HCT116 (cell line): ENCODE data around the gene DUSP16. TPM values are rescaled to one million over a fixed set of nuclear protein-coding genes. Genes with fewer than 3 reads are reported as not detected.
"Not testable (repeated sequence)": the region's sequence is repeated elsewhere in the genome, so short reads cannot be mapped to it uniquely, and the experiment has no call there.

Experiments used
- ATAC-seq: fragments of 200-7000 bp; cut with Tn5 transposase; 2 replicates; pipeline ENCODE4 v1.9.1; 2020; ENCODE audit warnings: mild to moderate bottlenecking, moderate library complexity
- BruUV-seq: library from RNA; stranded (reverse); fragments of 400-500 nt; replicated peaks from 2 replicates; lab custom pipeline; 2021; lab: Mats Ljungman, UMichigan
- CTCF ChIA-PET: fragments of 300-600 bp; sonication (Branson Sonifier 250); formaldehyde crosslinking; loops from one replicate; lab custom pipeline; 2021; ENCODE audit warnings: antibody characterized with exemption; lab: Charles Lee
- POLR2A ChIA-PET: fragments of 300-600, 350-600 bp; sonication (Branson Sonifier 250); formaldehyde crosslinking; loops from one replicate; lab custom pipeline; 2021; ENCODE audit warnings: antibody characterized with exemption; lab: Charles Lee
- RAD21 ChIA-PET, 2 experiments: fragments of 300-600 bp; sonication (Branson Sonifier 250); formaldehyde crosslinking; loops; one replicate each; lab custom pipeline; 2023; ENCODE audit warnings: low total read pairs in 2 of 2; ENCODE audit not compliant: uncharacterized antibody in 2 of 2, unreplicated experiment in 2 of 2, low non-redundant PET in 1 of 2; lab: Charles Lee
- DNase-seq: peaks from one replicate; pipeline ENCODE4 v3.0.0-alpha.2; 2010; ENCODE audit warnings: low read depth, low spot score
- H2AFZ ChIP-seq: fragments of 200-600 bp; shearing (Covaris generic), sonication (generic); 2 replicates; pipeline ENCODE4 v1.6.1; 2017; ENCODE audit warnings: low read depth, mixed run types, mixed read lengths, antibody characterized with exemption, low read length; ENCODE audit not compliant: poor library complexity, severe bottlenecking
- H3K27ac ChIP-seq: 2 replicates; pipeline ENCODE4 v1.5.1; 2012; ENCODE audit warnings: low read depth, low read length
- H3K27me3 ChIP-seq: fragments of 200-600 bp; sonication (generic); 2 replicates; pipeline ENCODE4 v1.6.1; 2016; ENCODE audit warnings: mixed run types, low read length, mixed read lengths; ENCODE audit not compliant: insufficient read depth
- H3K36me3 ChIP-seq, 2 experiments: fragments of 200-500 bp in 1 of 2; fragments of 200-600 bp in 1 of 2; sonication (Bioruptor generic) in 1 of 2; sonication (generic) in 1 of 2; 2 replicates each; pipeline versions ENCODE4 v1.5.1 to v1.6.1; 2014 to 2016; ENCODE audit warnings: low read length in 2 of 2, inconsistent platforms in 1 of 2, mixed read lengths in 1 of 2, mixed run types in 1 of 2; ENCODE audit not compliant: insufficient read depth in 2 of 2, control insufficient read depth in 1 of 2
- H3K4me1 ChIP-seq, 2 experiments: fragments of 200-600 bp in 1 of 2; sonication (generic) in 1 of 2; 2 replicates each; pipeline versions ENCODE4 v1.5.1 to v1.6.1; 2012 to 2017; ENCODE audit warnings: low read length in 2 of 2, inconsistent platforms in 1 of 2, mild to moderate bottlenecking in 1 of 2, mixed read lengths in 1 of 2, mixed run types in 1 of 2, moderate library complexity in 1 of 2; ENCODE audit not compliant: insufficient read depth in 2 of 2, control insufficient read depth in 1 of 2
- H3K4me2 ChIP-seq: fragments of 200-600 bp; sonication (generic); 2 replicates; pipeline ENCODE4 v1.6.1; 2017; ENCODE audit warnings: mixed run types, low read length, mixed read lengths
- H3K4me3 ChIP-seq, 2 experiments: fragments of 200-600 bp in 1 of 2; sonication (generic) in 1 of 2; replicated peaks in 1 of 2; 2 replicates each; pipeline ENCODE4 v1.5.1; 2011 to 2016; ENCODE audit warnings: low read length in 2 of 2, control low read depth in 1 of 2, low read depth in 1 of 2, mild to moderate bottlenecking in 1 of 2, mixed read lengths in 1 of 2, mixed run types in 1 of 2
- H3K79me2 ChIP-seq: fragments of 200-600 bp; sonication (generic); 2 replicates; pipeline ENCODE4 v1.6.1; 2017; ENCODE audit warnings: mild to moderate bottlenecking, mixed run types, low read length, moderate library complexity, mixed read lengths; ENCODE audit not compliant: insufficient read depth
- H3K9ac ChIP-seq: fragments of 200-600 bp; sonication (generic); 2 replicates; pipeline ENCODE4 v1.6.1; 2016; ENCODE audit warnings: low read length, mixed read lengths
- H3K9me2 ChIP-seq: fragments of 200-600 bp; sonication (generic), shearing (Covaris generic); 2 replicates; pipeline ENCODE4 v1.6.1; 2017; ENCODE audit warnings: mixed run types, mild to moderate bottlenecking, moderate library complexity; ENCODE audit not compliant: insufficient read depth
- H3K9me3 ChIP-seq, 2 experiments: fragments of 200-500 bp in 1 of 2; fragments of 200-600 bp in 1 of 2; sonication (Bioruptor generic) in 1 of 2; sonication (generic) in 1 of 2; 2 replicates each; pipeline ENCODE4 v1.6.1; 2014 to 2017; ENCODE audit warnings: low read length in 2 of 2, mixed read lengths in 2 of 2, inconsistent platforms in 1 of 2, low read depth in 1 of 2, mild to moderate bottlenecking in 1 of 2, mixed run types in 1 of 2, moderate library complexity in 1 of 2; ENCODE audit not compliant: control insufficient read depth in 1 of 2, insufficient read depth in 1 of 2
- H4K20me1 ChIP-seq: fragments of 200-600 bp; sonication (generic), shearing (Covaris generic); 2 replicates; pipeline ENCODE4 v1.6.1; 2017; ENCODE audit warnings: mixed run types, mild to moderate bottlenecking, moderate library complexity; ENCODE audit not compliant: insufficient read depth
- CBX3 ChIP-seq: IDR thresholded peaks from 2 replicates; pipeline ENCODE4 v1.6.1; 2012; ENCODE audit warnings: low read depth
- CEBPB ChIP-seq: IDR thresholded peaks from 2 replicates; pipeline ENCODE4 v1.6.1; 2012; ENCODE audit warnings: low read depth
- EGR1 ChIP-seq: IDR thresholded peaks from 2 replicates; pipeline ENCODE4 v1.6.1; 2012; ENCODE audit warnings: low read depth
- ELF1 ChIP-seq: IDR thresholded peaks from 2 replicates; pipeline ENCODE4 v1.6.1; 2012; ENCODE audit warnings: low read depth, borderline replicate concordance
- EZH2 ChIP-seq: fragments of 200-600 bp; sonication (generic); IDR thresholded peaks from 2 replicates; pipeline ENCODE4 v1.6.1; 2017; ENCODE audit warnings: antibody characterized with exemption, mixed run types
- EZH2phosphoT487 ChIP-seq: fragments of 200-600 bp; IDR thresholded peaks from 2 replicates; pipeline ENCODE4 v1.6.1; 2018; ENCODE audit warnings: antibody characterized with exemption, borderline replicate concordance
- FOSL1 ChIP-seq: IDR thresholded peaks from 2 replicates; pipeline ENCODE4 v1.6.1; 2012; ENCODE audit warnings: low read depth
- JUND ChIP-seq: IDR thresholded peaks from 2 replicates; pipeline ENCODE4 v1.6.1; 2012
- POLR2A ChIP-seq: IDR thresholded peaks from 2 replicates; pipeline ENCODE4 v1.7.0; 2011; ENCODE audit warnings: borderline replicate concordance; ENCODE audit not compliant: insufficient read depth, insufficient read length; ENCODE audit errors: extremely low read depth
- POLR2AphosphoS5 ChIP-seq: IDR thresholded peaks from 2 replicates; pipeline ENCODE4 v1.6.1; 2011; ENCODE audit warnings: mild to moderate bottlenecking, low read depth, low read length, moderate library complexity
- SIN3A ChIP-seq: IDR thresholded peaks from 2 replicates; pipeline ENCODE4 v1.6.1; 2012; ENCODE audit warnings: low read depth
- SP1 ChIP-seq: IDR thresholded peaks from 2 replicates; pipeline ENCODE4 v1.6.1; 2012; ENCODE audit warnings: low read depth
- SRF ChIP-seq: IDR thresholded peaks from 2 replicates; pipeline ENCODE4 v1.6.1; 2012; ENCODE audit warnings: low read depth
- TCF7L2 ChIP-seq: IDR thresholded peaks from 2 replicates; pipeline ENCODE4 v1.7.0; 2011; ENCODE audit warnings: borderline replicate concordance, inconsistent platforms; ENCODE audit not compliant: insufficient read depth, insufficient read length; ENCODE audit errors: extremely low read depth
- ZFX ChIP-seq: fragments of 450-650 bp; IDR thresholded peaks from 2 replicates; pipeline ENCODE4 v1.6.1; 2017
- ZNF274 ChIP-seq: fragments of 200-500 bp; sonication (Bioruptor generic); IDR thresholded peaks from 2 replicates; pipeline ENCODE4 v1.6.1; 2014; ENCODE audit warnings: mild to moderate bottlenecking, low read depth, low read length, inconsistent platforms
- intact Hi-C: fragments of 100-400 bp; cut with micrococcal nuclease; formaldehyde crosslinking; loops from 2 replicates; pipeline ENCODE4 v1.10.0; 2022
- total RNA-seq: library from RNA; stranded (reverse); gene quantifications from one replicate; pipeline ENCODE4 v1.2.1, GENCODE V29; 2021; ENCODE audit not compliant: unreplicated experiment
- TF ChIP-seq, protein P1 (sequence below): IDR thresholded peaks from 2 replicates; pipeline ENCODE4 v1.6.1; 2012
- TF ChIP-seq, protein P2 (sequence below), 3 experiments: fragments of 200-600 bp in 1 of 3; sonication (generic) in 1 of 3; IDR thresholded peaks in 2 of 3; conservative IDR thresholded peaks in 1 of 3; 2 replicates each; pipeline ENCODE4 v1.5.1; 2012 to 2017; ENCODE audit warnings: low read depth in 2 of 3, low read length in 2 of 3, antibody characterized with exemption in 1 of 3, borderline replicate concordance in 1 of 3, control low read depth in 1 of 3, mild to moderate bottlenecking in 1 of 3, mixed read lengths in 1 of 3, mixed run types in 1 of 3, moderate library complexity in 1 of 3; ENCODE audit not compliant: insufficient read depth in 1 of 3
- TF ChIP-seq, protein P3 (sequence below): IDR thresholded peaks from 2 replicates; pipeline ENCODE4 v1.6.1; 2012
- TF ChIP-seq, protein P4 (sequence below): IDR thresholded peaks from 2 replicates; pipeline ENCODE4 v1.6.1; 2012; ENCODE audit warnings: low read depth

Gene DUSP16
- total RNA-seq, 1 experiment from 2014 or later = 13.4 TPM

DNA sequence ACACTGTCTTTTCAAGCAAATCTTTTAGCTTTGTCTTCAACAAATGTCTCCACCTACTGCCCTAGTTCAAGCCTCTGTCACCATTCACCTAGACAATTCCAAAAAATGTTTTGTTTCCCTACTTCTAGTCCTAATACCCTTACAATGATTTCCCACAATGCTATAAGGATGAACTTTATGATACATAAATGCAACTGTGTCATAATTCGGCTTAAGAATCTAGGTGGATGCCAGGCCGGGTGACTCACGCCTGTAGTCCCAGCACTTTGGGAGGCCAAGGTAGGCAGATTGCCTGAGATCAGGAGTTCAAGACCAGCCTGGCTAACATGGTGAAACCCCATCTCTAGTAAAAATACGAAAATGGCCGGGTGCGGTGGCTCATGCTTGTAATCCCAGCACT, 28.3 kb upstream of the DUSP16 start:
- ChIA-PET POLR2A (no interaction called here), RAD21 (no interaction called here), CTCF (no interaction called here)
- Histone ChIP-seq H3K4me2 (no peak overlapping the region), H3K9me2 (no peaks in the 10 kb centered on the region), H3K27me3 (no peaks in the 10 kb centered on the region), H3K9me3 (no peaks in the 10 kb centered on the region), H3K36me3 (no peaks in the 10 kb centered on the region), H3K27ac (no peak overlapping the region), H3K4me1 (peaks cover 6 to 14% of the 10 kb centered on the region in 2 experiments; a peak in 3 of 4 replicates), H4K20me1 (no peaks in the 10 kb centered on the region), H2AFZ (no peak overlapping the region), H3K4me3 (no peak overlapping the region), H3K79me2 (no peaks in the 10 kb centered on the region), H3K9ac (no peak overlapping the region)
- DNase-seq (no peak), ATAC-seq (no peak)
- TF ChIP-seq EZH2phosphoT487 (no peak), FOSL1 (no peak), SP1 (no peak), JUND (no peak), EZH2 (no peak), CBX3 (no peak), SRF (no peak), TCF7L2 (no peak), POLR2AphosphoS5 (no peak), ELF1 (no peak), POLR2A (no peak), SIN3A (no peak), CEBPB (no peak), ZNF274 (no peak), EGR1 (no peak), ZFX (no peak)
- TF ChIP-seq, protein P1, sequence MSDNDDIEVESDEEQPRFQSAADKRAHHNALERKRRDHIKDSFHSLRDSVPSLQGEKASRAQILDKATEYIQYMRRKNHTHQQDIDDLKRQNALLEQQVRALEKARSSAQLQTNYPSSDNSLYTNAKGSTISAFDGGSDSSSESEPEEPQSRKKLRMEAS = no peak
- TF ChIP-seq, protein P2, sequence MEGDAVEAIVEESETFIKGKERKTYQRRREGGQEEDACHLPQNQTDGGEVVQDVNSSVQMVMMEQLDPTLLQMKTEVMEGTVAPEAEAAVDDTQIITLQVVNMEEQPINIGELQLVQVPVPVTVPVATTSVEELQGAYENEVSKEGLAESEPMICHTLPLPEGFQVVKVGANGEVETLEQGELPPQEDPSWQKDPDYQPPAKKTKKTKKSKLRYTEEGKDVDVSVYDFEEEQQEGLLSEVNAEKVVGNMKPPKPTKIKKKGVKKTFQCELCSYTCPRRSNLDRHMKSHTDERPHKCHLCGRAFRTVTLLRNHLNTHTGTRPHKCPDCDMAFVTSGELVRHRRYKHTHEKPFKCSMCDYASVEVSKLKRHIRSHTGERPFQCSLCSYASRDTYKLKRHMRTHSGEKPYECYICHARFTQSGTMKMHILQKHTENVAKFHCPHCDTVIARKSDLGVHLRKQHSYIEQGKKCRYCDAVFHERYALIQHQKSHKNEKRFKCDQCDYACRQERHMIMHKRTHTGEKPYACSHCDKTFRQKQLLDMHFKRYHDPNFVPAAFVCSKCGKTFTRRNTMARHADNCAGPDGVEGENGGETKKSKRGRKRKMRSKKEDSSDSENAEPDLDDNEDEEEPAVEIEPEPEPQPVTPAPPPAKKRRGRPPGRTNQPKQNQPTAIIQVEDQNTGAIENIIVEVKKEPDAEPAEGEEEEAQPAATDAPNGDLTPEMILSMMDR (IDR thresholded peaks at IDR 0.05 in 2 of 3, conservative IDR thresholded peaks at IDR 0.05 in 1 of 3; ENCODE audit: borderline replicate concordance in 1 of 3, insufficient read depth in 1 of 3, low read depth in 2 of 3, low read length in 2 of 3) = no peak
- TF ChIP-seq, protein P3, sequence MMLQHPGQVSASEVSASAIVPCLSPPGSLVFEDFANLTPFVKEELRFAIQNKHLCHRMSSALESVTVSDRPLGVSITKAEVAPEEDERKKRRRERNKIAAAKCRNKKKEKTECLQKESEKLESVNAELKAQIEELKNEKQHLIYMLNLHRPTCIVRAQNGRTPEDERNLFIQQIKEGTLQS = no peak
- TF ChIP-seq, protein P4, sequence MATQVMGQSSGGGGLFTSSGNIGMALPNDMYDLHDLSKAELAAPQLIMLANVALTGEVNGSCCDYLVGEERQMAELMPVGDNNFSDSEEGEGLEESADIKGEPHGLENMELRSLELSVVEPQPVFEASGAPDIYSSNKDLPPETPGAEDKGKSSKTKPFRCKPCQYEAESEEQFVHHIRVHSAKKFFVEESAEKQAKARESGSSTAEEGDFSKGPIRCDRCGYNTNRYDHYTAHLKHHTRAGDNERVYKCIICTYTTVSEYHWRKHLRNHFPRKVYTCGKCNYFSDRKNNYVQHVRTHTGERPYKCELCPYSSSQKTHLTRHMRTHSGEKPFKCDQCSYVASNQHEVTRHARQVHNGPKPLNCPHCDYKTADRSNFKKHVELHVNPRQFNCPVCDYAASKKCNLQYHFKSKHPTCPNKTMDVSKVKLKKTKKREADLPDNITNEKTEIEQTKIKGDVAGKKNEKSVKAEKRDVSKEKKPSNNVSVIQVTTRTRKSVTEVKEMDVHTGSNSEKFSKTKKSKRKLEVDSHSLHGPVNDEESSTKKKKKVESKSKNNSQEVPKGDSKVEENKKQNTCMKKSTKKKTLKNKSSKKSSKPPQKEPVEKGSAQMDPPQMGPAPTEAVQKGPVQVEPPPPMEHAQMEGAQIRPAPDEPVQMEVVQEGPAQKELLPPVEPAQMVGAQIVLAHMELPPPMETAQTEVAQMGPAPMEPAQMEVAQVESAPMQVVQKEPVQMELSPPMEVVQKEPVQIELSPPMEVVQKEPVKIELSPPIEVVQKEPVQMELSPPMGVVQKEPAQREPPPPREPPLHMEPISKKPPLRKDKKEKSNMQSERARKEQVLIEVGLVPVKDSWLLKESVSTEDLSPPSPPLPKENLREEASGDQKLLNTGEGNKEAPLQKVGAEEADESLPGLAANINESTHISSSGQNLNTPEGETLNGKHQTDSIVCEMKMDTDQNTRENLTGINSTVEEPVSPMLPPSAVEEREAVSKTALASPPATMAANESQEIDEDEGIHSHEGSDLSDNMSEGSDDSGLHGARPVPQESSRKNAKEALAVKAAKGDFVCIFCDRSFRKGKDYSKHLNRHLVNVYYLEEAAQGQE = no peak
- intact Hi-C loops = no loop called here
- no TSS peak for BruUV-seq

DNA sequence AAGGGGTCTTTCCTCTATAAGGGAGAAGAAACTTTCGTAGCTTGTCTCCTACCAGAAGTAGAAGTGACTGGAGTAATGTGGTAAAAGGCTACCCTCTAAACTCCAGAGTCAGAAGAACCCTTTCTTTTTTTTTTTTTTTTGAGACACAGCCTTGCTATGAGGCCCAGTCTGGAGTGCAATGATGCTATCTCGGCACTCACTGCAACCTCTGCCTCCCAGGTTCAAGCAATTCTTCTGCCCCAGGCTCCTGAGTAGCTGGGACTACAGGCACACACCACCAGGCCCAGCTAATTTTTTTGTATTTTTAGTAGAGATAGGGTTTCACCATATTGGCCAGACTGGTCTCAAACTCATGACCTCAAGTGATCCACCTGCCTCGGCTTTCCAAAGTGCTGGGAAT, 25.8 kb upstream of the DUSP16 start:
- peaks cover 6 to 14% of the 10 kb centered on the region in 2 experiments; a peak in 3 of 4 replicates for H3K4me1 ChIP-seq
- H4K20me1 ChIP-seq = not testable (repeated sequence)

More for the DNA sequence above, 25.8 kb upstream of the DUSP16 start:
- intact Hi-C loops, H3K27ac ChIP-seq, POLR2A ChIA-PET, RAD21 ChIA-PET, BruUV-seq, H3K4me3 ChIP-seq, H3K36me3 ChIP-seq, H2AFZ ChIP-seq, H3K9me3 ChIP-seq, H3K79me2 ChIP-seq, H3K9me2 ChIP-seq, H3K9ac ChIP-seq, H3K4me2 ChIP-seq, DNase-seq, CTCF ChIA-PET, ATAC-seq, H3K27me3 ChIP-seq: not testable (repeated sequence)
